SK-N-SH treated with all-trans-retinoic acid at 6 μM for 48 hours (cell line): Measurements from ENCODE around the gene GRIFIN.

Experiments
- ATAC-seq: fragments of 200-7000 bp; cut with Tn5 transposase; 3 replicates; pipeline ENCODE4 v1.9.1; 2020; ENCODE audit warnings: mild to moderate bottlenecking, moderate library complexity
- ARNTL ChIP-seq: fragments of 450-650 bp; formaldehyde crosslinking; IDR thresholded peaks from 2 replicates; pipeline ENCODE4 v1.5.0; 2020; ENCODE audit warnings: low read depth, mild to moderate bottlenecking, moderate library complexity, borderline replicate concordance
- CREB5 ChIP-seq: fragments of 250-450 bp; sonication (Bioruptor Pico); IDR thresholded peaks from 2 replicates; pipeline ENCODE4 v1.5.1; 2020; ENCODE audit warnings: low read depth, mild to moderate bottlenecking, moderate library complexity
- CSDC2 ChIP-seq: fragments of 250-450 bp; sonication (Bioruptor Pico); IDR thresholded peaks from 2 replicates; pipeline ENCODE4 v1.5.0; 2020; ENCODE audit warnings: mild to moderate bottlenecking, moderate library complexity
- CSRNP3 ChIP-seq: fragments of 250-450 bp; sonication (Bioruptor Pico); IDR thresholded peaks from 2 replicates; pipeline ENCODE4 v1.5.1; 2021; ENCODE audit warnings: mild to moderate bottlenecking, moderate library complexity
- ESRRG ChIP-seq: fragments of 250-450 bp; sonication (Bioruptor Pico); IDR thresholded peaks from 2 replicates; pipeline ENCODE4 v1.6.1; 2021; ENCODE audit warnings: mild to moderate bottlenecking
- GLIS3 ChIP-seq: fragments of 250-450 bp; sonication (Bioruptor Pico); IDR thresholded peaks from 2 replicates; pipeline ENCODE4 v1.5.0; 2020; ENCODE audit warnings: mild to moderate bottlenecking, moderate library complexity
- OSR1 ChIP-seq: fragments of 250-450 bp; sonication (Bioruptor Pico); IDR thresholded peaks from 2 replicates; pipeline ENCODE4 v1.8.0; 2022; ENCODE audit warnings: moderate library complexity, mild to moderate bottlenecking, inconsistent platforms
- PATZ1 ChIP-seq: fragments of 250-450 bp; sonication (Bioruptor Pico); IDR thresholded peaks from 2 replicates; pipeline ENCODE4 v1.8.0; 2020; ENCODE audit warnings: mild to moderate bottlenecking, moderate library complexity, borderline replicate concordance
- POU6F1 ChIP-seq: fragments of 250-450 bp; sonication (Bioruptor Pico); IDR thresholded peaks from 2 replicates; pipeline ENCODE4 v1.8.0; 2021; ENCODE audit warnings: low read depth, mild to moderate bottlenecking, moderate library complexity, borderline replicate concordance
- RARB ChIP-seq: fragments of 250-450 bp; sonication (Bioruptor Pico); IDR thresholded peaks from 2 replicates; pipeline ENCODE4 v1.8.0; 2021; ENCODE audit warnings: mild to moderate bottlenecking, moderate library complexity
- SNAI2 ChIP-seq: fragments of 250-450 bp; sonication (Bioruptor Pico); IDR thresholded peaks from 2 replicates; pipeline ENCODE4 v1.5.0; 2020; ENCODE audit warnings: mild to moderate bottlenecking, moderate library complexity
- TCF4 ChIP-seq: fragments of 250-450 bp; sonication (Bioruptor Pico); IDR thresholded peaks from 2 replicates; pipeline ENCODE4 v1.8.0; 2021; ENCODE audit warnings: mild to moderate bottlenecking, moderate library complexity, borderline replicate concordance
- TOX ChIP-seq: fragments of 250-450 bp; sonication (Bioruptor Pico); IDR thresholded peaks from 2 replicates; pipeline ENCODE4 v1.8.0; 2021; ENCODE audit warnings: mild to moderate bottlenecking, moderate library complexity, borderline replicate concordance
- TSHZ2 ChIP-seq: fragments of 250-450 bp; sonication (Bioruptor Pico); IDR thresholded peaks from 2 replicates; pipeline ENCODE4 v1.5.0; 2020; ENCODE audit warnings: mild to moderate bottlenecking, moderate library complexity
- ZC3H10 ChIP-seq: fragments of 250-450 bp; sonication (Bioruptor Pico); IDR thresholded peaks from 2 replicates; pipeline ENCODE4 v1.5.1; 2021; ENCODE audit warnings: mild to moderate bottlenecking, moderate library complexity
- ZFP30 ChIP-seq: fragments of 450-650 bp; formaldehyde crosslinking; IDR thresholded peaks from 2 replicates; pipeline ENCODE4 v1.5.0; 2022; ENCODE audit warnings: mild to moderate bottlenecking, moderate library complexity
- ZNF565 ChIP-seq: fragments of 450-650 bp; formaldehyde crosslinking; conservative IDR thresholded peaks from 2 replicates; pipeline ENCODE4 v1.5.0; 2020; ENCODE audit warnings: low read depth, mild to moderate bottlenecking, moderate library complexity
- ZNF70 ChIP-seq: fragments of 450-650 bp; formaldehyde crosslinking; IDR thresholded peaks from 2 replicates; pipeline ENCODE4 v1.5.0; 2020; ENCODE audit warnings: mild to moderate bottlenecking, moderate library complexity
- ZNF8 ChIP-seq: fragments of 450-650 bp; formaldehyde crosslinking; IDR thresholded peaks from 2 replicates; pipeline ENCODE4 v1.5.0; 2020; ENCODE audit warnings: mild to moderate bottlenecking, moderate library complexity

GRIFIN gene

GRCh38 chr7:2488681-2489080 is 12.5 kb upstream of the GRIFIN start:
- no peak for ATAC-seq
- no peak for TF ChIP-seq ARNTL (CRISPR knock-in tag)
- TF ChIP-seq, all 23 proteins: peak for 0

GRCh38 chr7:2488272-2488645 is 12.1 kb upstream of the GRIFIN start:
- TF ChIP-seq CREB5, result no peak
- no peak for TF ChIP-seq SNAI2
- TF ChIP-seq ESRRG (CRISPR knock-in tag), result no peak
- TF ChIP-seq RARB (CRISPR knock-in tag), result no peak
- TF ChIP-seq TSHZ2, result no peak
- TF ChIP-seq ZNF565 (CRISPR knock-in tag), result no peak
- no peak for TF ChIP-seq CSRNP3 (CRISPR knock-in tag)
- TF ChIP-seq TOX (CRISPR knock-in tag), result no peak
- TF ChIP-seq PATZ1 (CRISPR knock-in tag), result no peak
- TF ChIP-seq ZNF8 (CRISPR knock-in tag), result no peak
- no peak for TF ChIP-seq POU6F1 (CRISPR knock-in tag)
- TF ChIP-seq ARNTL (CRISPR knock-in tag), result no peak
- TF ChIP-seq OSR1 (CRISPR knock-in tag), result no peak
- TF ChIP-seq CSDC2 (CRISPR knock-in tag), result no peak
- no peak; the same call in 2 of the 3 replicates for ATAC-seq

GRCh38 chr7:2487586-2488271 is 11.5 kb upstream of the GRIFIN start:
- no peak for TF ChIP-seq POU6F1 (CRISPR knock-in tag)
- no peak for TF ChIP-seq ZNF70
- no peak for TF ChIP-seq ZNF8 (CRISPR knock-in tag)
- TF ChIP-seq ZFP30, result no peak
- no peak for TF ChIP-seq GLIS3 (CRISPR knock-in tag)
- no peak for TF ChIP-seq ZC3H10
- TF ChIP-seq TCF4 (CRISPR knock-in tag), result no peak
- TF ChIP-seq TOX (CRISPR knock-in tag), result no peak
- no peak; the same call in 2 of the 3 replicates for ATAC-seq
